Esophagus muscularis mucosa (tissue), 4 donors: ENCODE measurements around the gene SERPINA7. TPM values are rescaled to one million over a fixed set of nuclear protein-coding genes. Genes with fewer than 3 reads are reported as not detected.
A peak's percentile ranks its signal among the peaks of the same experiment; 100 is the strongest.

Experiments
- DNase-seq: peaks from one replicate; pipeline ENCODE4 v3.0.0-alpha.2; 2017; ENCODE audit errors: extremely low spot score
- H3K27ac ChIP-seq, 4 donors: fragments of 200-600 bp; sonication (generic); replicated peaks in 1 of 4; 1 replicate in 3 of 4; 2 replicates in 1 of 4; pipeline ENCODE4 v1.5.1; 2016 to 2019; ENCODE audit warnings: mild to moderate bottlenecking in 1 of 4
- H3K27me3 ChIP-seq, 4 donors: fragments of 200-600 bp; sonication (generic); one replicate each; pipeline versions ENCODE4 v1.5.1 to v1.6.0; 2016 to 2019
- H3K36me3 ChIP-seq, 4 donors: fragments of 200-600 bp; sonication (generic); one replicate each; pipeline ENCODE4 v1.5.1; 2016 to 2019
- H3K4me1 ChIP-seq, 4 donors: fragments of 200-600 bp; sonication (generic); one replicate each; pipeline ENCODE4 v1.5.1; 2016 to 2019
- H3K4me3 ChIP-seq, 4 donors: fragments of 200-600 bp; sonication (generic); 1 replicate in 2 of 4; 2 replicates in 2 of 4; pipeline ENCODE4 v1.5.1; 2016 to 2019; ENCODE audit warnings: mild to moderate bottlenecking in 4 of 4, moderate library complexity in 1 of 4
- H3K9me3 ChIP-seq, 4 donors: fragments of 200-600 bp; sonication (generic); 1 replicate in 3 of 4; 2 replicates in 1 of 4; pipeline ENCODE4 v1.5.1; 2016 to 2019
- EP300 ChIP-seq: sonication (generic); formaldehyde crosslinking; IDR thresholded peaks from one replicate; pipeline ENCODE4 v1.6.1; 2017; ENCODE audit warnings: antibody characterized with exemption
- POLR2A ChIP-seq: fragments of 450-650 bp; IDR thresholded peaks from one replicate; pipeline ENCODE4 v1.6.1; 2017; ENCODE audit warnings: antibody characterized with exemption, moderate library complexity, mild to moderate bottlenecking, low read depth
- POLR2AphosphoS5 ChIP-seq, 2 donors: sonication (generic); formaldehyde crosslinking; IDR thresholded peaks; one replicate each; pipeline ENCODE4 v1.6.1; 2017; ENCODE audit warnings: antibody characterized with exemption in 2 of 2
- WGBS: methylation state at CpG from one replicate; pipeline ENCODE4 v1.1.5; 2018; 5-methylcytosine and 5-hydroxymethylcytosine counted together
- intact Hi-C: fragments of 100-400 bp; cut with DNase I; formaldehyde crosslinking; loops from one replicate; pipeline ENCODE4 v1.15.1; 2023
- total RNA-seq, 4 donors: library from RNA; depleted of rRNA; stranded (reverse); fragments of >200 nt; gene quantifications; one replicate each; pipeline versions ENCODE4 v1.1.0 to v1.2.1, GENCODE V29; 2016
- TF ChIP-seq, protein P1 (sequence below), 3 experiments: fragments of 200-600 bp in 2 of 3; fragments of 450-650 bp in 1 of 3; sonication (generic) in 2 of 3; IDR thresholded peaks; one replicate each; pipeline ENCODE4 v1.5.1; 2017 to 2019; ENCODE audit warnings: antibody characterized with exemption in 3 of 3, mild to moderate bottlenecking in 2 of 3, moderate library complexity in 1 of 3

Gene SERPINA7
- total RNA-seq, 4 donors from 2014 or later, result not detected

DNA sequence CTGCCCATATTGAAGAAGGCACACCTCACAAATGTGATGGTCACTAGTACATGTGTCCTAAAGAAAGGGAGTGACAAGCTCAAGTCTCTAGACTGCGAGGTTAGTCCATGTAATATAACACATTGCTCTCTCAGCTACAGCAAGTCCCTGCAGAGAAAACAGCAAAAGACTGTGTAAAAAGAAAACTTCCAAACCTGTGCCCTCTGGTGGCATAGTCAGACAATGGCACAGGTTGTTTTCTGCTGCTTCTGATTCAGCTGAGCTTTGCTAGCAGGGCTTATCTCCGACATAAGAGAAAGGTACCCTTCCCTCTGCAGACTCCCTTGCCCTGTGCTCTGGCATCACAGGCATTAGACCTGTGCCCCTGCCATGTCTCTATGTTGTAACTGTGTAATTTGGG is 1.4 kb upstream of the SERPINA7 start:
- Histone ChIP-seq H3K4me1 (no peaks in the 10 kb centered on the region), H3K27me3 (peaks cover 0 to 5% (median 0%) of the 10 kb centered on the region in 4 donors), H3K4me3 (no peak overlapping the region), H3K36me3 (no peaks in the 10 kb centered on the region), H3K9me3 (no peaks in the 10 kb centered on the region), H3K27ac (no peak overlapping the region)
- TF ChIP-seq EP300, result no peak
- TF ChIP-seq, protein P1, sequence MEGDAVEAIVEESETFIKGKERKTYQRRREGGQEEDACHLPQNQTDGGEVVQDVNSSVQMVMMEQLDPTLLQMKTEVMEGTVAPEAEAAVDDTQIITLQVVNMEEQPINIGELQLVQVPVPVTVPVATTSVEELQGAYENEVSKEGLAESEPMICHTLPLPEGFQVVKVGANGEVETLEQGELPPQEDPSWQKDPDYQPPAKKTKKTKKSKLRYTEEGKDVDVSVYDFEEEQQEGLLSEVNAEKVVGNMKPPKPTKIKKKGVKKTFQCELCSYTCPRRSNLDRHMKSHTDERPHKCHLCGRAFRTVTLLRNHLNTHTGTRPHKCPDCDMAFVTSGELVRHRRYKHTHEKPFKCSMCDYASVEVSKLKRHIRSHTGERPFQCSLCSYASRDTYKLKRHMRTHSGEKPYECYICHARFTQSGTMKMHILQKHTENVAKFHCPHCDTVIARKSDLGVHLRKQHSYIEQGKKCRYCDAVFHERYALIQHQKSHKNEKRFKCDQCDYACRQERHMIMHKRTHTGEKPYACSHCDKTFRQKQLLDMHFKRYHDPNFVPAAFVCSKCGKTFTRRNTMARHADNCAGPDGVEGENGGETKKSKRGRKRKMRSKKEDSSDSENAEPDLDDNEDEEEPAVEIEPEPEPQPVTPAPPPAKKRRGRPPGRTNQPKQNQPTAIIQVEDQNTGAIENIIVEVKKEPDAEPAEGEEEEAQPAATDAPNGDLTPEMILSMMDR (IDR thresholded peaks at IDR 0.05), result peak in 1 of 3 experiments; percentile 3
- intact Hi-C loops, result no loop called here
- 46% methylated on average over 2 of the region's 2 CpGs for WGBS
- no peak for DNase-seq

DNA sequence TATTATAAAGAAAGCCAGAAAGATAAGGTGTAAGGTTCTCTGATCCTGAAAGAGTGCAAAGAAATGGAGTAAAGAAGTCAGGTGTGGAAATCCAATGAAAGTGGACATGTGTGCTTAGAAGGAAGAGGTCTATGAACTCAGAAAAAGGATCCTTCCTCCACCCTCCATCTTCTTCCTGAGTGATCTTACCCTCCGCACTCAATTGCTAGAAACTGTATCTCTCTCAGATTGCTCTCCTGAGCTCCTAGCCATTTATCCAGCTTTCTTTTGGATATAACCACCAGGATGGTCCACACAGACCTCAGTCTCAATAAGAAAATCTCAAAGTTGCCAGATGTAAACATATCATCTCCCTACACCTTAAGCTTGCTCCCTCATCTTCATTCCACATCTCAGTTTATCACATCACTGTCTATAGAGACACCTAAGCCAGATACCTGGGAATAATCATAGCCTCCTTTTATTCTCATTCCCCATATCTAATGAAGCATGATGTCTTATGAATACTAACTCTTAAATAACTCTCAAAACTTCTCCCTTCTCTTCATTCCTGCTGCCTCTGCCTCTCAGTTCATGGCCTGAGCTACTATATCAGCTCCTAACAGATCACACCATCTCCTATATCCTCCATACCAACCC is 573 bp downstream of the SERPINA7 start:
- Histone ChIP-seq H3K9me3 (no peaks in the 10 kb centered on the region), H3K36me3 (no peaks in the 10 kb centered on the region), H3K4me3 (no peak overlapping the region), H3K4me1 (no peaks in the 10 kb centered on the region), H3K27ac (no peak overlapping the region), H3K27me3 (peaks cover 0 to 5% (median 0%) of the 10 kb centered on the region in 4 donors)
- 78% methylated on average over 1 of the region's 1 CpG for WGBS
- no peak for DNase-seq
- TF ChIP-seq, protein P1 (IDR thresholded peaks at IDR 0.05), result no peak
- TF ChIP-seq POLR2A (no peak), POLR2AphosphoS5 (IDR thresholded peaks at IDR 0.05) (no peak), EP300 (no peak)
- intact Hi-C loops, result no loop called here

DNA sequence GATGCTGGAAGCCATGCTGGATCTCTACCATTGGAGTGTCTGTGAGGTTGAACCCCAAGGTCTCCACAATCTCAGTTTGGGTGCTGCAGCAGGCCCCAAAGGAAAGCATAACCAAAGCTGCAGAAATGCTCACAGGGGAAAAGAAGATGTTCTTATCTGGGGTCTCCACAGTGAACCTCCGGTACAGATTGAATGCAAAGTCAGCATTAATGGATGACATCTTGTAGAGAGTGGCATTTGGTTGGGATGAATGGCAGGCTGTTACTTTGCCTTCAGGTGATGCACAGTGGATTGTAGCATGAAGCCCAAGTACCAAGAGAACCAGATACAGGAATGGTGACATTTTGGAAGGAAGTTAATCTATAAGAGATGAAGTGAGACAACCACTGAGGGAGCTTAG is 1.8 kb downstream of the SERPINA7 start:
- H3K27me3 ChIP-seq, result peaks cover 0 to 5% (median 0%) of the 10 kb centered on the region in 4 donors
- intact Hi-C loops, result no loop called here
- H3K36me3 ChIP-seq, result no peaks in the 10 kb centered on the region
- TF ChIP-seq, protein P1 (IDR thresholded peaks at IDR 0.05), result no peak
- no peak for TF ChIP-seq EP300
- TF ChIP-seq POLR2AphosphoS5 (IDR thresholded peaks at IDR 0.05), result no peak
- no peak for TF ChIP-seq POLR2A
- no peaks in the 10 kb centered on the region for H3K4me1 ChIP-seq
- no peak overlapping the region for H3K4me3 ChIP-seq
- no peak for DNase-seq
- WGBS, result 81% methylated on average over 1 of the region's 1 CpG
- no peak overlapping the region for H3K27ac ChIP-seq
- no peaks in the 10 kb centered on the region for H3K9me3 ChIP-seq

DNA sequence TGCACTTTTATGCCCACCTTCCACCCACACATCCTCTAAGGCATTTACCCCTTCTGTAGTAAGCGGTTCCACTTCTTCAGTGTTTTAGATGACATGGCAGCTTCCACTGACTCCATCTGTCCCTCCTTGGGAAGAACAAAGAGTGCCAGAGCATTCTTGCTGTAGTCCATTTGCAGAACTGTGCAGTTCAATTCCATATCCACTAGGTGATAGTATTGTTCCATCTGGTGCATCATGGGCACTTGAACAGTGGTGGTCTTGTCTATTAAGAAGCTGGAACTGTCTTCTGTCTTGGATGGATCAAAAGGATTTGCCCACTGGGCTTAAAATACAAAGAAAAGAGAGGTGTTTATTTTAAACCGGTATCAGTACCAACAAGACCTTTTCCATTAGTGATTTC is 3.5 kb downstream of the SERPINA7 start:
- H3K9me3 ChIP-seq, result no peaks in the 10 kb centered on the region
- H3K4me1 ChIP-seq, result no peaks in the 10 kb centered on the region
- DNase-seq, result no peak
- intact Hi-C loops, result no loop called here
- 64% methylated on average over 2 of the region's 2 CpGs for WGBS
- TF ChIP-seq EP300, result no peak
- TF ChIP-seq POLR2AphosphoS5 (IDR thresholded peaks at IDR 0.05), result no peak
- no peak for TF ChIP-seq POLR2A
- TF ChIP-seq, protein P1 (IDR thresholded peaks at IDR 0.05), result no peak
- H3K27ac ChIP-seq, result no peak overlapping the region
- no peaks in the 10 kb centered on the region for H3K36me3 ChIP-seq
- no peak overlapping the region for H3K4me3 ChIP-seq
- H3K27me3 ChIP-seq, result peaks cover 0 to 2% (median 0%) of the 10 kb centered on the region in 4 donors

DNA sequence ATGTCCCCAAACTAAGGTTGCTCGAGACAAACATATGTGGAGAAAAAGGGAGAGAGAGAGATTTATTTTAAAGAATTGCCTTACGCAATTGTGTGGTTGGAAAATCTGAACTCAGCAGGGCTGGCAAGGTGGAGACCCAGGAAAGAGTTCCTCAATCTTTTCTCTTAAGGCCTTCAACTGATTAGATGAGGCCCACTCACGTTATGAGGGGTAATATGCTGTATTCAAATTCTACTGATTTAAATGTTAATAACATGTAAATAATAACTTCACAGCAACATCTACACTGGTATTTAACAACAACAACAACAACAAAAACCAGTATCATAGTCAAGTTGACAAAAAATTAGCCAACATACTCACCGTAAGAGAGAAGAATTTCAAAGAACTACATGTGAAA is 14.6 kb downstream of the SERPINA7 start:
- H3K9me3 ChIP-seq, result no peaks in the 10 kb centered on the region
- TF ChIP-seq, protein P1 (IDR thresholded peaks at IDR 0.05), result no peak
- no peak for TF ChIP-seq POLR2AphosphoS5 (IDR thresholded peaks at IDR 0.05)
- no peak for TF ChIP-seq EP300
- no peak for TF ChIP-seq POLR2A
- no peak overlapping the region for H3K27ac ChIP-seq
- no peaks in the 10 kb centered on the region for H3K27me3 ChIP-seq
- no peaks in the 10 kb centered on the region for H3K36me3 ChIP-seq
- no peak overlapping the region for H3K4me3 ChIP-seq
- H3K4me1 ChIP-seq, result no peaks in the 10 kb centered on the region
- DNase-seq, result no peak
- 86% methylated on average over 4 of the region's 4 CpGs for WGBS
- intact Hi-C loops, result no loop called here
